HepG2 (cell line): ENCODE measurements around the gene SIN3A. TPM values are rescaled to one million over a fixed set of nuclear protein-coding genes. Genes with fewer than 3 reads are reported as not detected.

Experiments used
- ASH2L ChIP-seq: fragments of 300-600, 200-600 bp; sonication (generic); IDR thresholded peaks from 2 replicates; pipeline ENCODE4 v1.7.0; 2017; ENCODE audit warnings: low read depth, mild to moderate bottlenecking, moderate library complexity, mixed read lengths, low read length; ENCODE audit not compliant: insufficient read length
- DMTF1 ChIP-seq: sonication (generic); formaldehyde crosslinking; IDR thresholded peaks from 2 replicates; pipeline ENCODE4 v1.4.0; 2020; ENCODE audit warnings: mild to moderate bottlenecking, missing genetic modification reagents
- HNF1A ChIP-seq, 2 experiments: sonication (generic) in 1 of 2; formaldehyde crosslinking in 1 of 2; IDR thresholded peaks; 2 replicates each; pipeline versions ENCODE4 v1.4.0 to v1.6.1; 2016 to 2020; ENCODE audit warnings: borderline replicate concordance in 1 of 2, low read depth in 1 of 2, mild to moderate bottlenecking in 1 of 2, missing genetic modification reagents in 1 of 2
- HNRNPL ChIP-seq: fragments of 200-400 bp; formaldehyde crosslinking; IDR thresholded peaks from 2 replicates; pipeline ENCODE4 v1.6.1; 2017; ENCODE audit warnings: mild to moderate bottlenecking, low read depth, low read length
- HOXD1 ChIP-seq: sonication (generic); formaldehyde crosslinking; IDR thresholded peaks from 2 replicates; pipeline ENCODE4 v1.5.0; 2020; ENCODE audit warnings: missing genetic modification reagents
- MTA1 ChIP-seq: sonication (generic); formaldehyde crosslinking; IDR thresholded peaks from 2 replicates; pipeline ENCODE4 v1.4.0; 2020; ENCODE audit warnings: missing genetic modification reagents, mild to moderate bottlenecking, borderline replicate concordance
- SALL1 ChIP-seq: sonication (generic); formaldehyde crosslinking; IDR thresholded peaks from 2 replicates; pipeline ENCODE4 v1.8.0; 2022; ENCODE audit warnings: mild to moderate bottlenecking, missing genetic modification reagents
- SP1 ChIP-seq, 2 experiments: fragments of 450-650 bp in 1 of 2; sonication (generic) in 1 of 2; formaldehyde crosslinking in 1 of 2; IDR thresholded peaks; 2 replicates each; pipeline versions ENCODE4 v1.4.0 to v1.6.1; 2016 to 2020; ENCODE audit warnings: missing genetic modification reagents in 1 of 2
- SPEN ChIP-seq: sonication (generic); formaldehyde crosslinking; IDR thresholded peaks from 2 replicates; pipeline ENCODE4 v1.5.1; 2020; ENCODE audit warnings: low read depth, mild to moderate bottlenecking, missing genetic modification reagents
- ZKSCAN1 ChIP-seq: fragments of 150-350 bp; IDR thresholded peaks from 2 replicates; pipeline ENCODE4 v1.6.1; 2014; ENCODE audit warnings: low read length
- ZNF644 ChIP-seq: IDR thresholded peaks from 2 replicates; pipeline ENCODE4 v1.6.1; 2016; ENCODE audit warnings: low read depth
- polyA plus RNA-seq, 8 experiments: library from polyadenylated mRNA; depleted of rRNA in 3 of 8; stranded (reverse) in 7 of 8; unstranded in 1 of 8; fragments of >200 nt; fragmentation: Illumina TruSeq in 4 of 8; extraction: Trizol in 4 of 8; gene quantifications; 2 replicates each; pipeline versions ENCODE4 v1.2.1 to v1.2.3, GENCODE V29; 2011 to 2016; ENCODE audit warnings: low read depth in 4 of 8, missing spikeins in 1 of 8, mixed read lengths in 1 of 8; ENCODE audit not compliant: insufficient read depth in 1 of 8
- total RNA-seq, 5 experiments: library from RNA; depleted of rRNA; stranded (reverse); fragments of >200 nt; fragmentation: Illumina TruSeq; extraction: Trizol; gene quantifications; 2 replicates each; pipeline ENCODE4 v1.2.3, GENCODE V29; 2016; ENCODE audit warnings: low read depth in 1 of 5
- TF ChIP-seq, protein P1 (sequence below): sonication (generic); formaldehyde crosslinking; IDR thresholded peaks from 2 replicates; pipeline ENCODE4 v1.5.0; 2020; ENCODE audit warnings: mild to moderate bottlenecking, missing genetic modification reagents, borderline replicate concordance
- TF ChIP-seq, protein P2 (sequence below): sonication (generic); formaldehyde crosslinking; IDR thresholded peaks from 2 replicates; pipeline ENCODE4 v1.5.1; 2020; ENCODE audit warnings: mild to moderate bottlenecking, missing genetic modification reagents

The SIN3A gene
- total and polyA plus RNA-seq, 2 of the 13 experiments (the other 11 are each of a cell fraction or from before 2014, with no cell fraction given) = 16.1 to 28.1 TPM

DNA sequence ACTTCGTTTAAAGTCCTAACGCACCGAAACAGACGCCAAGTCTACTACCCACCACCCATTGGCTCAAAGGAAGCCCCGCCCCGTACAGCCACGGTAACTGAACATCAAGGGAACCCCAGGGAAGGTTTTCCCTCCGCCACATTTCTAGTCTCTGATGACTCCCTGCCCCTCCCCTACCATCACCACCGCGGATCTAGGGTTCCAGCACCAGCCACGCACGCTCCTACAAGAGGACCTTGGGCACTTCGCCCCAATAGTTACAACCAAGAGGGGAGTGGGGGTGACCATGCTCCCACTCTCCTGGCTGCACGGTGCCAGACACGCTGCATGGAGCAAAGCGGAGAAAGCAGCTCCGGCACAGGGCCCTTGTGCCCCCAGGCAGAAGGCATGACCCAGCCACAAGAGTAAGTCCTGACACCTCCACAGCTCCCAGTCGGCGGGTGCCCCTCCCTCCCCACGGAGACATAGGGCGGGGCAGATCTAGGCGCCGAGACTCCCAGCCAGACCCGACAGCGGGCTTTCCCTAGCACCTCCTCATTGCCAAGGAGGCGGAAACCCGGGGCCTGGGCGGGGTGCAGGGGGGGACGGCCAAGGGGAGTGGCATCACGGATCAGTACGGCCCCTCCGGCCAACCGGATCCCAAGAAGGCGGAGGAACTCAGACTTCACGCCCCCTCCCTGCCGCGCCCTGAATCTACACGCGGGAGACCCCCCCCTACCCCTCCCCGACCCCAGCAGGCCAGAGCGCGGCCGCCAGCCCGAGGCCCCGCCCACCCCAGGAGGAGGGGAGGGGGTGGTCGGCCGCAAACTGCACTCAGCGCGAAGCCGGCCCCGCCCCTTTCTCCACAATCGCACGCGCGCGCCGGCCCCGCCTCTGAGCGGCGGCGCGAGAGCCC is 936 bp downstream of the SIN3A start (continued):
- peak; percentile 51 for TF ChIP-seq ASH2L
- no peak for TF ChIP-seq SP1 (IDR thresholded peaks at IDR 0.05)
- TF ChIP-seq SP1 (CRISPR knock-in tag; IDR thresholded peaks at IDR 0.05) = peak; percentile 48
- no peak for TF ChIP-seq HNF1A (IDR thresholded peaks at IDR 0.05; ENCODE audit: low read depth)
- TF ChIP-seq HNF1A (CRISPR knock-in tag; IDR thresholded peaks at IDR 0.05; ENCODE audit: borderline replicate concordance) = no peak
- TF ChIP-seq, protein P1, sequence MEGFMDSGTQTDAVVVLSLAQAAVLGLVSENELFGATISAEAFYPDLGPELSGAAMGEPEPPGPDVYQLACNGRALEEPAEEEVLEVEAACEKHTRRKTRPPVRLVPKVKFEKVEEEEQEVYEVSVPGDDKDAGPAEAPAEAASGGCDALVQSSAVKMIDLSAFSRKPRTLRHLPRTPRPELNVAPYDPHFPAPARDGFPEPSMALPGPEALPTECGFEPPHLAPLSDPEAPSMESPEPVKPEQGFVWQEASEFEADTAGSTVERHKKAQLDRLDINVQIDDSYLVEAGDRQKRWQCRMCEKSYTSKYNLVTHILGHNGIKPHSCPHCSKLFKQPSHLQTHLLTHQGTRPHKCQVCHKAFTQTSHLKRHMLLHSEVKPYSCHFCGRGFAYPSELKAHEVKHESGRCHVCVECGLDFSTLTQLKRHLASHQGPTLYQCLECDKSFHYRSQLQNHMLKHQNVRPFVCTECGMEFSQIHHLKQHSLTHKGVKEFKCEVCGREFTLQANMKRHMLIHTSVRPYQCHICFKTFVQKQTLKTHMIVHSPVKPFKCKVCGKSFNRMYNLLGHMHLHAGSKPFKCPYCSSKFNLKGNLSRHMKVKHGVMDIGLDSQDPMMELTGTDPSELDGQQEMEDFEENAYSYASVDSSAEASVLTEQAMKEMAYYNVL = peak; percentile 26; the same call in 1 of the 2 replicates
- no peak for TF ChIP-seq ZNF644
- TF ChIP-seq SALL1 (CRISPR knock-in tag) = peak; percentile 69
- TF ChIP-seq ZKSCAN1 = no peak
- peak; percentile 20; the same call in 1 of the 2 replicates for TF ChIP-seq MTA1 (CRISPR knock-in tag)
- TF ChIP-seq, protein P2, sequence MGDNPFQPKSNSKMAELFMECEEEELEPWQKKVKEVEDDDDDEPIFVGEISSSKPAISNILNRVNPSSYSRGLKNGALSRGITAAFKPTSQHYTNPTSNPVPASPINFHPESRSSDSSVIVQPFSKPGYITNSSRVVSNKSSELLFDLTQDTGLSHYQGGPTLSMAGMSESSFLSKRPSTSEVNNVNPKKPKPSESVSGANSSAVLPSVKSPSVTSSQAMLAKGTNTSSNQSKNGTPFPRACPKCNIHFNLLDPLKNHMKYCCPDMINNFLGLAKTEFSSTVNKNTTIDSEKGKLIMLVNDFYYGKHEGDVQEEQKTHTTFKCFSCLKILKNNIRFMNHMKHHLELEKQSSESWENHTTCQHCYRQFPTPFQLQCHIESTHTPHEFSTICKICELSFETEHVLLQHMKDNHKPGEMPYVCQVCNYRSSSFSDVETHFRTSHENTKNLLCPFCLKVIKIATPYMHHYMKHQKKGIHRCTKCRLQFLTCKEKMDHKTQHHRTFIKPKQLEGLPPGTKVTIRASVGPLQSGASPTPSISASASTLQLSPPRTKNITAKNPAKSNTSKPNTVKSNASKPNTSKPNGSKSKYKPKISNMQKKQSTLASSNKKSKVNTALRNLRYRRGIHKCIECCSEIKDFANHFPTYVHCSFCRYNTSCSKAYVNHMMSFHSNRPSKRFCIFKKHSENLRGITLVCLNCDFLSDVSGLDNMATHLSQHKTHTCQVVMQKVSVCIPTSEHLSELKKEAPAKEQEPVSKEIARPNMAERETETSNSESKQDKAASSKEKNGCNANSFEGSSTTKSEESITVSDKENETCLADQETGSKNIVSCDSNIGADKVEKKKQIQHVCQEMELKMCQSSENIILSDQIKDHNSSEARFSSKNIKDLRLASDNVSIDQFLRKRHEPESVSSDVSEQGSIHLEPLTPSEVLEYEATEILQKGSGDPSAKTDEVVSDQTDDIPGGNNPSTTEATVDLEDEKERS = no peak
- TF ChIP-seq HOXD1 (CRISPR knock-in tag) = peak; percentile 54; the same call in 1 of the 2 replicates
- 0 out of 2 replicates have a peak, but pooled peaks have one; percentile 17 for TF ChIP-seq HNRNPL
- no peak for TF ChIP-seq DMTF1
- TF ChIP-seq SPEN (CRISPR knock-in tag) = peak; percentile 39; the same call in 1 of the 2 replicates
